K562 (cell line): ENCODE measurements around the gene HJV. TPM values are rescaled to one million over a fixed set of nuclear protein-coding genes. Genes with fewer than 3 reads are reported as not detected.

Experiments
- ATAC-seq: fragments of 200-7000 bp; cut with Tn5 transposase; 3 replicates; pipeline ENCODE4 v1.9.1; 2020; ENCODE audit warnings: moderate library complexity
- BruUV-seq: library from RNA; stranded (reverse); fragments of 400-500 nt; replicated peaks from 2 replicates; lab custom pipeline; 2021; lab: Mats Ljungman, UMichigan
- CTCF ChIA-PET: fragments of 300-600 bp; formaldehyde crosslinking; extraction: SDS; loops from one replicate; lab custom pipeline; 2021; ENCODE audit warnings: low intra/inter-chr PET ratio; lab: Yijun Ruan, JAX
- POLR2A ChIA-PET: fragments of 300-600, 350-650 bp; sonication (Branson Sonifier 250); formaldehyde crosslinking; extraction: SDS; loops from one replicate; lab custom pipeline; 2021; ENCODE audit warnings: antibody characterized with exemption, inconsistent platforms; lab: Yijun Ruan, JAX
- DNase-seq, 4 experiments: peaks; one replicate each; pipeline versions ENCODE4 v3.0.0 to v3.0.0-alpha.2; 2011 to 2018; ENCODE audit warnings: low spot score in 3 of 4, mixed read lengths in 3 of 4; ENCODE audit errors: extremely low read depth in 1 of 4
- FAIRE-seq: peaks from 2 replicates; lab custom pipeline; 2011; peaks lifted over from hg19 to GRCh38; lab: Jason Lieb, UNC
- H2AFZ ChIP-seq: 2 replicates; pipeline ENCODE4 v1.6.0; 2011; ENCODE audit warnings: low read depth, low read length, control low read depth, inconsistent platforms
- H3K27ac ChIP-seq: fragments of 200-600 bp; 3 replicates; pipeline ENCODE4 v1.8.0; 2011; ENCODE audit warnings: low read depth, mild to moderate bottlenecking, control low read depth, inconsistent platforms, low read length, moderate library complexity, mixed read lengths; ENCODE audit errors: extremely low read depth
- H3K27me3 ChIP-seq, 2 experiments: fragments of 300-600 bp in 1 of 2; 2 replicates in 1 of 2; 3 replicates in 1 of 2; pipeline versions ENCODE4 v1.6.0 to v1.8.0; 2011; ENCODE audit warnings: inconsistent platforms in 2 of 2, low read length in 2 of 2, mild to moderate bottlenecking in 1 of 2, mixed read lengths in 1 of 2, moderate library complexity in 1 of 2; ENCODE audit not compliant: control insufficient read depth in 2 of 2, insufficient read depth in 2 of 2
- H3K36me3 ChIP-seq: fragments of 300-600 bp; 3 replicates; pipeline ENCODE4 v1.8.0; 2011; ENCODE audit warnings: mild to moderate bottlenecking, low read length, inconsistent platforms; ENCODE audit not compliant: control insufficient read depth, insufficient read depth
- H3K4me1 ChIP-seq, 2 experiments: fragments of 200-600 bp in 1 of 2; replicated peaks in 1 of 2; 2 replicates in 1 of 2; 3 replicates in 1 of 2; pipeline versions ENCODE4 v1.5.1 to v1.8.0; 2011; ENCODE audit warnings: inconsistent platforms in 2 of 2, low read length in 2 of 2, mild to moderate bottlenecking in 1 of 2, mixed read lengths in 1 of 2, moderate library complexity in 1 of 2; ENCODE audit not compliant: control insufficient read depth in 2 of 2, insufficient read depth in 2 of 2
- H3K4me2 ChIP-seq: 2 replicates; pipeline ENCODE4 v1.6.1; 2011; ENCODE audit warnings: low read length, control low read depth, inconsistent platforms, mixed read lengths; ENCODE audit not compliant: insufficient read depth
- H3K4me3 ChIP-seq: fragments of 200-600 bp; sonication (generic), shearing (Covaris generic); 2 replicates; pipeline ENCODE4 v1.5.1; 2016; ENCODE audit warnings: control low read depth, inconsistent platforms
- H3K79me2 ChIP-seq: fragments of 200-600 bp; 3 replicates; pipeline ENCODE4 v1.8.0; 2011; ENCODE audit warnings: low read length, inconsistent platforms; ENCODE audit not compliant: control insufficient read depth, insufficient read depth
- H3K9ac ChIP-seq, 2 experiments: 2 replicates each; pipeline versions ENCODE4 v1.6.0 to v1.6.1; 2011; ENCODE audit warnings: low read depth in 2 of 2, low read length in 2 of 2, control low read depth in 1 of 2, inconsistent platforms in 1 of 2, mild to moderate bottlenecking in 1 of 2, mixed read lengths in 1 of 2; ENCODE audit not compliant: insufficient read depth in 1 of 2
- H3K9me1 ChIP-seq: one replicate; pipeline ENCODE4 v1.6.0; 2011; ENCODE audit warnings: inconsistent platforms, mild to moderate bottlenecking, low read length, moderate library complexity; ENCODE audit not compliant: control insufficient read depth, insufficient read depth
- H3K9me3 ChIP-seq: replicated peaks from 2 replicates; pipeline ENCODE4 v1.5.1; 2011; ENCODE audit warnings: low read depth, low read length, inconsistent platforms; ENCODE audit not compliant: control insufficient read depth, insufficient read depth
- H4K20me1 ChIP-seq: replicated peaks from 2 replicates; pipeline ENCODE4 v1.6.1; 2011; ENCODE audit warnings: low read length, inconsistent platforms, mixed read lengths; ENCODE audit not compliant: control insufficient read depth, insufficient read depth
- AFF4 ChIP-seq: sonication (generic); formaldehyde crosslinking; IDR thresholded peaks from 2 replicates; pipeline ENCODE4 v1.8.0; 2023; ENCODE audit warnings: mild to moderate bottlenecking, missing genetic modification reagents
- BDP1 ChIP-seq: IDR thresholded peaks from 3 replicates; pipeline ENCODE4 v1.6.1; 2011; ENCODE audit not compliant: insufficient read length, insufficient read depth
- FOXK1 ChIP-seq: sonication (generic); formaldehyde crosslinking; IDR thresholded peaks from 2 replicates; pipeline ENCODE4 v1.8.0; 2022; ENCODE audit warnings: missing genetic modification reagents, mild to moderate bottlenecking, borderline replicate concordance
- MTA3 ChIP-seq: fragments of 450-650 bp; formaldehyde crosslinking; IDR thresholded peaks from 2 replicates; pipeline ENCODE4 v1.6.1; 2017; ENCODE audit warnings: mild to moderate bottlenecking, borderline replicate concordance
- NR1H2 ChIP-seq: sonication (generic); formaldehyde crosslinking; IDR thresholded peaks from 2 replicates; pipeline ENCODE4 v1.4.0; 2020; ENCODE audit warnings: mild to moderate bottlenecking, missing genetic modification reagents
- NRF1 ChIP-seq, 2 experiments: fragments of 450-650 bp; IDR thresholded peaks in 1 of 2; conservative IDR thresholded peaks in 1 of 2; 2 replicates each; pipeline ENCODE4 v1.6.1; 2014; ENCODE audit warnings: mild to moderate bottlenecking in 2 of 2
- PHF21A ChIP-seq: fragments of 450-650 bp; IDR thresholded peaks from 2 replicates; pipeline ENCODE4 v1.6.1; 2017; ENCODE audit warnings: low read depth, borderline replicate concordance
- POLR2AphosphoS5 ChIP-seq: IDR thresholded peaks from 2 replicates; pipeline ENCODE4 v1.6.1; 2011; ENCODE audit warnings: mild to moderate bottlenecking, low read depth, low read length, moderate library complexity; ENCODE audit not compliant: control insufficient read depth, insufficient read depth
- POLR2B ChIP-seq: fragments of 450-650 bp; IDR thresholded peaks from 2 replicates; pipeline ENCODE4 v1.6.1; 2018; ENCODE audit warnings: low read depth; ENCODE audit not compliant: partially characterized antibody
- RBBP5 ChIP-seq: fragments of 200-600 bp; sonication (generic); IDR thresholded peaks from 2 replicates; pipeline ENCODE4 v1.6.1; 2012; ENCODE audit warnings: borderline replicate concordance, mild to moderate bottlenecking, low read length, control low read depth, inconsistent platforms; ENCODE audit not compliant: insufficient read depth, poor library complexity, severe bottlenecking
- SMAD1 ChIP-seq: fragments of 150-350 bp; IDR thresholded peaks from 2 replicates; pipeline ENCODE4 v1.6.1; 2014; ENCODE audit warnings: low read length, low read depth; ENCODE audit not compliant: partially characterized antibody
- SRSF7 ChIP-seq: fragments of 200-400 bp; formaldehyde crosslinking; optimal IDR thresholded peaks from 2 replicates; pipeline ENCODE3; 2017; ENCODE audit warnings: mild to moderate bottlenecking, low read depth, low read length
- SUPT5H ChIP-seq: fragments of 450-650 bp; IDR thresholded peaks from 2 replicates; pipeline ENCODE4 v1.6.1; 2016
- ZNF655 ChIP-seq: fragments of 250-450 bp; sonication (Bioruptor Pico); IDR thresholded peaks from 2 replicates; pipeline ENCODE4 v1.5.0; 2021
- ZNF696 ChIP-seq: fragments of 250-450 bp; sonication (Bioruptor Pico); conservative IDR thresholded peaks from 2 replicates; pipeline ENCODE4 v1.4.0; 2020; ENCODE audit warnings: mild to moderate bottlenecking, moderate library complexity
- WGBS: fragments of 100-300 bp; shearing (Covaris generic); methylation state at CpG from one replicate; pipeline ENCODE4 v1.1.6; 2016; ENCODE audit warnings: low coverage, mixed read lengths; ENCODE audit not compliant: insufficient coverage; ENCODE audit errors: missing lambda C conversion rate; 5-methylcytosine and 5-hydroxymethylcytosine counted together
- in situ Hi-C: fragments of 300-500 bp; cut with MboI; formaldehyde crosslinking; loops from 4 replicates; pipeline ENCODE4 v1.15.0; 2018; ENCODE audit warnings: inconsistent platforms, mixed read lengths
- intact Hi-C: fragments of 100-400 bp; cut with micrococcal nuclease; formaldehyde crosslinking; loops from 2 replicates; pipeline ENCODE4 v1.14.2; 2022
- polyA plus RNA-seq, 8 experiments: library from polyadenylated mRNA; depleted of rRNA in 4 of 8; stranded (reverse) in 5 of 8; unstranded in 3 of 8; fragments of >200 nt; fragmentation: Nextera tagmentation in 2 of 8; fragmentation: Illumina TruSeq in 1 of 8; extraction: Ambion mirVana in 2 of 8; extraction: Trizol in 1 of 8; gene quantifications; 2 replicates each; pipeline versions ENCODE4 v1.2.1 to v1.2.3, GENCODE V29; 2011 to 2014; ENCODE audit warnings: inconsistent platforms in 1 of 8, missing spikeins in 1 of 8
- total RNA-seq, 7 experiments: library from RNA; depleted of rRNA in 6 of 7; stranded (reverse); fragments of >200 nt in 6 of 7; fragmentation: Illumina TruSeq in 2 of 7; extraction: Trizol in 2 of 7; gene quantifications; 2 replicates each; pipeline versions ENCODE4 v1.2.1 to v1.2.3, GENCODE V29; 2011 to 2021; ENCODE audit warnings: low replicate concordance in 1 of 7

HJV gene
- total and polyA plus RNA-seq, 9 of the 15 experiments (the other 6 are each of a cell fraction or from before 2014, with no cell fraction given) = 1.0 to 6.6 (median 2.4) TPM

- H3K4me1 ChIP-seq = peaks cover 8 to 23% of the 10 kb centered on the region in 2 experiments; a peak in 3 of 5 replicates
- 9% methylated on average over 6 of the region's 6 CpGs for WGBS
- intact Hi-C loops = no loop called here
- no peaks in the 10 kb centered on the region for H3K27me3 ChIP-seq
- ATAC-seq = peak; percentile 2; the same call in 1 of the 3 replicates
- H3K27ac ChIP-seq = peak overlapping the region; percentile 99
- H3K36me3 ChIP-seq = peaks cover 44% of the 10 kb centered on the region
- H3K4me2 ChIP-seq = peak overlapping the region; percentile 97
- H3K9me3 ChIP-seq = no peaks in the 10 kb centered on the region
- POLR2A ChIA-PET = interaction anchor here (0.5 to 14.0 kb wide), 11 partner anchors 9 to 144 kb away, joined by 3 to 320 read pairs (median 5); partner anchors contain the start of genes ANKRD34A, LIX1L, POLR3GL and RBM8A
- peaks cover 3% of the 10 kb centered on the region for H3K9me1 ChIP-seq
- peak overlapping the region; percentile 87 to 100 for H3K9ac ChIP-seq
- H3K79me2 ChIP-seq = peaks cover 71% of the 10 kb centered on the region
- H3K4me3 ChIP-seq = peak overlapping the region; percentile 85
- peak in 2 of 4 experiments; percentile 36 to 45 for DNase-seq
- BruUV-seq = no TSS peak
- in situ Hi-C loops = no loop called here
- FAIRE-seq = no peak
- CTCF ChIA-PET = no interaction called here
- H4K20me1 ChIP-seq = peaks cover 44% of the 10 kb centered on the region
- no peak overlapping the region for H2AFZ ChIP-seq
- TF ChIP-seq AFF4 (CRISPR knock-in tag) = peak; percentile 38; the same call in 1 of the 2 replicates
- peak; percentile 43 for TF ChIP-seq POLR2AphosphoS5
- no peak for TF ChIP-seq ZNF655 (CRISPR knock-in tag)
- TF ChIP-seq FOXK1 (CRISPR knock-in tag) = peak; percentile 24; the same call in 1 of the 2 replicates
- no peak for TF ChIP-seq BDP1
- TF ChIP-seq PHF21A = no peak
- peak; percentile 78 for TF ChIP-seq POLR2B
- no peak for TF ChIP-seq RBBP5
- no peak for TF ChIP-seq SRSF7
- no peak for TF ChIP-seq NRF1 (conservative IDR thresholded peaks at IDR 0.05 in 1 of 2, IDR thresholded peaks at IDR 0.05 in 1 of 2)
- peak; percentile 32 for TF ChIP-seq SUPT5H
- no peak for TF ChIP-seq ZNF696
- TF ChIP-seq MTA3 = 0 out of 2 replicates have a peak, but pooled peaks have one; percentile 7
- TF ChIP-seq SMAD1 = peak; percentile 67
- 0 out of 2 replicates have a peak, but pooled peaks have one; percentile 5 for TF ChIP-seq NR1H2
Observed at GRCh38 chr1:145993618-145994390, 27.7 kb downstream of the HJV start.
